Upper lobe of right lung (tissue), 1 donor: ENCODE results near the gene FGGY. TPM values are rescaled to one million over a fixed set of nuclear protein-coding genes. Genes with fewer than 3 reads are reported as not detected.

ENCODE experiments used
- ATAC-seq: fragments of 200-7000 bp; cut with Tn5 transposase; one replicate; pipeline ENCODE4 v1.9.1; 2020; ENCODE audit warnings: mild to moderate bottlenecking, moderate library complexity
- DNase-seq: peaks from one replicate; pipeline ENCODE4 v3.0.0-alpha.2; 2020
- H3K27ac ChIP-seq: fragments of 200-600 bp; one replicate; pipeline ENCODE4 v1.8.0; 2022
- H3K27me3 ChIP-seq: fragments of 200-600 bp; one replicate; pipeline ENCODE4 v1.8.0; 2022; ENCODE audit warnings: mild to moderate bottlenecking
- H3K36me3 ChIP-seq: fragments of 200-600 bp; one replicate; pipeline ENCODE4 v1.8.0; 2022
- H3K4me1 ChIP-seq: fragments of 200-600 bp; one replicate; pipeline ENCODE4 v1.8.0; 2022
- H3K4me3 ChIP-seq: fragments of 200-600 bp; one replicate; pipeline ENCODE4 v1.8.0; 2022; ENCODE audit warnings: mild to moderate bottlenecking
- H3K9me3 ChIP-seq: fragments of 200-600 bp; one replicate; pipeline ENCODE4 v1.8.0; 2022
- CTCF ChIP-seq: fragments of 200-600 bp; IDR thresholded peaks from one replicate; pipeline ENCODE4 v1.8.0; 2022; ENCODE audit warnings: antibody characterized with exemption
- intact Hi-C: fragments of 100-400 bp; cut with DNase I; formaldehyde crosslinking; loops from one replicate; pipeline ENCODE4 v1.11.0; 2022
- total RNA-seq: library from RNA; stranded (reverse); fragmentation: NEBNext Ultra II Directional; extraction: Animal tissue kit (Norgen Biotek cat#: 25700); gene quantifications from one replicate; pipeline ENCODE4 v1.2.1, GENCODE V29; 2021
- donor health status: DM: no; HTN: yes; CAD: no; lungs with severe emphysema.

The FGGY gene
- total RNA-seq, 1 donor from 2014 or later = 39.2 TPM

- Histone ChIP-seq H3K36me3 (no peaks in the 10 kb centered on the region), H3K9me3 (no peaks in the 10 kb centered on the region), H3K4me1 (peaks cover 4% of the 10 kb centered on the region), H3K27me3 (no peaks in the 10 kb centered on the region), H3K4me3 (no peak overlapping the region), H3K27ac (no peak overlapping the region)
- intact Hi-C loops = no loop called here
- TF ChIP-seq CTCF = no peak
- DNase-seq (no peak), ATAC-seq (no peak)
Observed at GRCh38 chr1:59268406-59268805, 28.5 kb upstream of the FGGY start.

GRCh38 chr1:59271561-59272260 is 25.2 kb upstream of the FGGY start:
- intact Hi-C loops = no loop called here
- H3K27ac ChIP-seq = no peak overlapping the region
- H3K27me3 ChIP-seq = no peaks in the 10 kb centered on the region
- DNase-seq (no peak), ATAC-seq (no peak)
- TF ChIP-seq CTCF = no peak
- no peaks in the 10 kb centered on the region for H3K36me3 ChIP-seq
- no peak overlapping the region for H3K4me3 ChIP-seq
- H3K4me1 ChIP-seq = peaks cover 1% of the 10 kb centered on the region
- no peaks in the 10 kb centered on the region for H3K9me3 ChIP-seq

GRCh38 chr1:59272507-59272906 is 24.4 kb upstream of the FGGY start:
- no peak for ATAC-seq
- no peak for TF ChIP-seq CTCF

GRCh38 chr1:59276439-59276851 is 20.4 kb upstream of the FGGY start:
- H3K27ac ChIP-seq = no peak overlapping the region
- H3K36me3 ChIP-seq = no peaks in the 10 kb centered on the region
- no peak for ATAC-seq
- no peak for DNase-seq
- no peaks in the 10 kb centered on the region for H3K9me3 ChIP-seq
- H3K4me1 ChIP-seq = no peaks in the 10 kb centered on the region
- TF ChIP-seq CTCF = no peak
- intact Hi-C loops = no loop called here
- no peak overlapping the region for H3K4me3 ChIP-seq
- H3K27me3 ChIP-seq = no peaks in the 10 kb centered on the region

More at GRCh38 chr1:59272507-59272906, 24.4 kb upstream of the FGGY start:
- Histone ChIP-seq H3K9me3 (no peaks in the 10 kb centered on the region), H3K36me3 (no peaks in the 10 kb centered on the region), H3K4me3 (no peak overlapping the region), H3K27ac (no peak overlapping the region), H3K27me3 (no peaks in the 10 kb centered on the region), H3K4me1 (no peaks in the 10 kb centered on the region)
- no peak for DNase-seq
- intact Hi-C loops = no loop called here

- intact Hi-C loops = no loop called here
- Histone ChIP-seq H3K4me1 (no peaks in the 10 kb centered on the region), H3K36me3 (no peaks in the 10 kb centered on the region), H3K27ac (no peak overlapping the region), H3K4me3 (no peak overlapping the region), H3K27me3 (no peaks in the 10 kb centered on the region), H3K9me3 (no peaks in the 10 kb centered on the region)
- DNase-seq (no peak), ATAC-seq (no peak)
- no peak for TF ChIP-seq CTCF
Observed at GRCh38 chr1:59278780-59279354, 18.0 kb upstream of the FGGY start.
